Limb (tissue), 2 donors: ENCODE measurements around the gene SLC8A1.

Experiments
- DNase-seq, 2 donors: peaks; one replicate each; pipeline ENCODE4 v3.0.0-alpha.2; 2016; ENCODE audit errors: extremely low spot score in 2 of 2

SLC8A1 gene

GRCh38 chr2:40315683-40316082 is 136.2 kb downstream of the SLC8A1 start:
- peak in 1 of 2 donors; percentile 12 for DNase-seq

- no peak for DNase-seq
Measured at GRCh38 chr2:40311026-40311425, 140.9 kb downstream of the SLC8A1 start.

- DNase-seq, result no peak
Measured at GRCh38 chr2:40310303-40310702, 141.6 kb downstream of the SLC8A1 start.

GRCh38 chr2:40304340-40304739 is 147.6 kb downstream of the SLC8A1 start:
- no peak for DNase-seq

GRCh38 chr2:40303746-40304145 is 148.1 kb downstream of the SLC8A1 start:
- DNase-seq, result no peak

GRCh38 chr2:40302751-40303325 is 149.1 kb downstream of the SLC8A1 start:
- no peak for DNase-seq

- no peak for DNase-seq
Measured at GRCh38 chr2:40300391-40300790, 151.5 kb downstream of the SLC8A1 start.

GRCh38 chr2:40299781-40300180 is 152.1 kb downstream of the SLC8A1 start:
- no peak for DNase-seq

GRCh38 chr2:40299173-40299572 is 152.7 kb downstream of the SLC8A1 start:
- DNase-seq, result no peak

- no peak for DNase-seq
Measured at GRCh38 chr2:40298026-40298425, 153.9 kb downstream of the SLC8A1 start.

GRCh38 chr2:40292291-40292690 is 159.6 kb downstream of the SLC8A1 start:
- DNase-seq, result no peak

- no peak for DNase-seq
Measured at GRCh38 chr2:40289771-40290404, 162.0 kb downstream of the SLC8A1 start.

GRCh38 chr2:40287773-40288172 is 164.1 kb downstream of the SLC8A1 start:
- no peak for DNase-seq

- DNase-seq, result peak in 1 of 2 donors; percentile 53
Measured at GRCh38 chr2:40287195-40287594, 164.7 kb downstream of the SLC8A1 start.

- no peak for DNase-seq
Measured at GRCh38 chr2:40286721-40287120, 165.2 kb downstream of the SLC8A1 start.

GRCh38 chr2:40285391-40285790 is 166.5 kb downstream of the SLC8A1 start:
- DNase-seq, result no peak

GRCh38 chr2:40284797-40285196 is 167.1 kb downstream of the SLC8A1 start:
- no peak for DNase-seq

- no peak for DNase-seq
Measured at GRCh38 chr2:40283111-40283909, 168.6 kb downstream of the SLC8A1 start.

GRCh38 chr2:40282428-40282827 is 169.5 kb downstream of the SLC8A1 start:
- DNase-seq, result no peak

- DNase-seq, result no peak
Measured at GRCh38 chr2:40281021-40281940, 170.6 kb downstream of the SLC8A1 start.

GRCh38 chr2:40279482-40279881 is 172.4 kb downstream of the SLC8A1 start:
- DNase-seq, result no peak

- DNase-seq, result peak in 1 of 2 donors; percentile 41
Measured at GRCh38 chr2:40279001-40279400, 172.9 kb downstream of the SLC8A1 start.
